H1 (cell line): ENCODE measurements around the gene NRP2. TPM values are rescaled to one million over a fixed set of nuclear protein-coding genes. Genes with fewer than 3 reads are reported as not detected.

Source experiments
- BCL11A ChIP-seq, 2 experiments: IDR thresholded peaks; one replicate each; pipeline ENCODE4 v1.6.1; 2011; ENCODE audit warnings: low read depth in 2 of 2, low read length in 2 of 2, mild to moderate bottlenecking in 2 of 2
- CBX8 ChIP-seq: fragments of 300-800, 300-1000 bp; sonication (generic); IDR thresholded peaks from 2 replicates; pipeline ENCODE4 v1.7.1; 2016; ENCODE audit warnings: low read depth, low read length, borderline replicate concordance
- CTBP2 ChIP-seq: IDR thresholded peaks from 2 replicates; pipeline ENCODE4 v1.7.0; 2011; ENCODE audit warnings: borderline replicate concordance, mild to moderate bottlenecking, moderate library complexity, mixed read lengths, low read length; ENCODE audit not compliant: insufficient read depth, insufficient read length
- EGR1 ChIP-seq: IDR thresholded peaks from 2 replicates; pipeline ENCODE4 v1.6.1; 2011; ENCODE audit warnings: low read depth, low read length, borderline replicate concordance
- EZH2 ChIP-seq: fragments of 200-600 bp; sonication (generic); IDR thresholded peaks from 2 replicates; pipeline ENCODE4 v1.7.1; 2012; ENCODE audit warnings: low read depth, mild to moderate bottlenecking, moderate library complexity, low read length, inconsistent platforms; ENCODE audit not compliant: severe bottlenecking
- FOSL1 ChIP-seq: IDR thresholded peaks from 2 replicates; pipeline ENCODE4 v1.6.1; 2011; ENCODE audit warnings: mild to moderate bottlenecking, low read depth, low read length, moderate library complexity; ENCODE audit not compliant: insufficient read depth
- HDAC2 ChIP-seq, 2 experiments: fragments of 300-600 bp in 1 of 2; sonication (generic) in 1 of 2; IDR thresholded peaks; 2 replicates each; pipeline ENCODE4 v1.6.1; 2011 to 2012; ENCODE audit warnings: low read depth in 2 of 2, low read length in 2 of 2, mild to moderate bottlenecking in 2 of 2, moderate library complexity in 2 of 2, borderline replicate concordance in 1 of 2, inconsistent platforms in 1 of 2
- NANOG ChIP-seq: IDR thresholded peaks from 2 replicates; pipeline ENCODE4 v1.6.1; 2011; ENCODE audit warnings: low read length, low read depth, mild to moderate bottlenecking, inconsistent platforms; ENCODE audit not compliant: insufficient read depth, poor library complexity, severe bottlenecking
- POLR2AphosphoS5 ChIP-seq: IDR thresholded peaks from 2 replicates; pipeline ENCODE4 v1.6.1; 2011; ENCODE audit warnings: low read depth, low read length
- RXRA ChIP-seq: IDR thresholded peaks from 2 replicates; pipeline ENCODE4 v1.6.1; 2011; ENCODE audit warnings: low read depth, mild to moderate bottlenecking, low read length, moderate library complexity; ENCODE audit not compliant: insufficient read depth
- SAP30 ChIP-seq: fragments of 300-600 bp; sonication (generic); IDR thresholded peaks from 2 replicates; pipeline ENCODE4 v1.7.1; 2012; ENCODE audit warnings: low read length, moderate library complexity, mild to moderate bottlenecking, inconsistent platforms; ENCODE audit not compliant: insufficient read depth, insufficient replicate concordance
- SIRT6 ChIP-seq: IDR thresholded peaks from one replicate; pipeline ENCODE4 v1.7.1; 2012; ENCODE audit warnings: low read length, inconsistent platforms
- SP2 ChIP-seq: IDR thresholded peaks from 2 replicates; pipeline ENCODE4 v1.6.1; 2012; ENCODE audit warnings: mild to moderate bottlenecking, low read length, inconsistent platforms
- TBP ChIP-seq: IDR thresholded peaks from 2 replicates; pipeline ENCODE4 v1.6.1; 2011; ENCODE audit warnings: low read depth, low read length, improper control_type of control experiment
- TCF12 ChIP-seq: IDR thresholded peaks from 2 replicates; pipeline ENCODE4 v1.6.1; 2011; ENCODE audit warnings: low read depth, mild to moderate bottlenecking, low read length
- YY1 ChIP-seq: IDR thresholded peaks from 2 replicates; pipeline ENCODE4 v1.6.1; 2011; ENCODE audit warnings: low read depth, mild to moderate bottlenecking, low read length
- ZNF274 ChIP-seq: IDR thresholded peaks from 2 replicates; pipeline ENCODE4 v1.7.0; 2012; ENCODE audit warnings: low read length, borderline replicate concordance; ENCODE audit errors: extremely low read depth
- polyA plus RNA-seq, 7 experiments: library from polyadenylated mRNA; depleted of rRNA in 3 of 7; stranded (reverse) in 5 of 7; unstranded in 2 of 7; fragments of >200 nt in 5 of 7; fragments of 200-250 nt in 2 of 7; gene quantifications; 1 replicate in 5 of 7; 2 replicates in 1 of 7; 4 replicates in 1 of 7; pipeline versions ENCODE4 v1.2.1 to v1.2.3, GENCODE V29; 2011 to 2013; ENCODE audit warnings: missing spikeins in 2 of 7, mixed read lengths in 2 of 7
- total RNA-seq: library from RNA; stranded (reverse); fragmentation: NEBNext Ultra II Directional; extraction: Animal tissue kit (Norgen Biotek cat#: 25700); gene quantifications from 2 replicates; pipeline ENCODE4 v1.2.1, GENCODE V29; 2021

Gene NRP2
- total and polyA plus RNA-seq, 2 of the 8 experiments (the other 6 are each of a cell fraction or from before 2014, with no cell fraction given), result 32.0 to 37.8 TPM

DNA sequence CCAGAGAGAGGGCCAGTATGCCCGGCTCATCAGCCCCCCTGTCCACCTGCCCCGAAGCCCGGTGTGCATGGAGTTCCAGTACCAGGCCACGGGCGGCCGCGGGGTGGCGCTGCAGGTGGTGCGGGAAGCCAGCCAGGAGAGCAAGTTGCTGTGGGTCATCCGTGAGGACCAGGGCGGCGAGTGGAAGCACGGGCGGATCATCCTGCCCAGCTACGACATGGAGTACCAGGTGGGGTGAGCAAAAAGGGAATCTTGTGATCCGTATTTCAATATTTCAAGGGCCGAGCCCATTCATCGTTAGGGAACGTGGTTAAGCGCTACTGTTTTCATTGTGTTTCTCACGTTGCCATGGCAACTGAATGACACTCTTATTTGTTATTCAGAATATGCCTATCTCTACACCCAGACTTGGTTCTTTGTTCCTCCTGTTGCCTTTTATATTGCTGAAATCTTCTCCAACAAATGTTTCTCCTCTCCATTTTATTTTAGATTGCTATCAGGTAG, 81.5 kb downstream of the NRP2 start (continued):
- TF ChIP-seq CTBP2 (no peak), BCL11A (IDR thresholded peaks at IDR 0.05; ENCODE audit: low read depth in 2 of 2, low read length in 2 of 2) (no peak), HDAC2 (IDR thresholded peaks at IDR 0.05; ENCODE audit: borderline replicate concordance in 1 of 2, low read depth in 2 of 2, low read length in 2 of 2) (peak in 1 of 2 experiments; percentile 50; a peak in 1 of 4 replicates), SIRT6 (no peak), CBX8 (no peak), SP2 (no peak), TCF12 (0 out of 2 replicates have a peak, but pooled peaks have one; percentile 50), ZNF274 (no peak), EZH2 (peak; percentile 19), RXRA (no peak), POLR2AphosphoS5 (peak; percentile 83), EGR1 (no peak), SAP30 (no peak), YY1 (0 out of 2 replicates have a peak, but pooled peaks have one; percentile 52), NANOG (no peak), TBP (peak; percentile 34; the same call in 1 of the 2 replicates), FOSL1 (no peak)
